ENCODE data around the gene TIMM23. TPM values are rescaled to one million over a fixed set of nuclear protein-coding genes. Genes with fewer than 3 reads are reported as not detected.
"Not testable (repeated sequence)": the region's sequence is repeated elsewhere in the genome, so short reads cannot be mapped to it uniquely, and the experiment has no call there.

Gene TIMM23, protein sequence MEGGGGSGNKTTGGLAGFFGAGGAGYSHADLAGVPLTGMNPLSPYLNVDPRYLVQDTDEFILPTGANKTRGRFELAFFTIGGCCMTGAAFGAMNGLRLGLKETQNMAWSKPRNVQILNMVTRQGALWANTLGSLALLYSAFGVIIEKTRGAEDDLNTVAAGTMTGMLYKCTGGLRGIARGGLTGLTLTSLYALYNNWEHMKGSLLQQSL
- 178 and 222 TPM in 2 replicates for total RNA-seq (2014; rRNA removed; shearing (Covaris generic))

- DNase-seq (ENCODE audit: low spot score): peak; percentile 83
- in situ Hi-C loops (cut with HindIII; ENCODE audit: low sequenced_read_pairs): not testable (repeated sequence)
These were observed at the start of gene TIMM23 for GRCh38 chr10:45972106-45972812. Gene TIMM23, plus strand, starts transcription at chr10:45972489. Its CDS starts 136 bp downstream, at chr10:45972625.

- DNase-seq (ENCODE audit: low spot score); in situ Hi-C loops (cut with HindIII; ENCODE audit: low sequenced_read_pairs): not testable (repeated sequence)
These were observed 45.5 kb upstream of the TIMM23 start for GRCh38 chr10:45926790-45927189.

DNA sequence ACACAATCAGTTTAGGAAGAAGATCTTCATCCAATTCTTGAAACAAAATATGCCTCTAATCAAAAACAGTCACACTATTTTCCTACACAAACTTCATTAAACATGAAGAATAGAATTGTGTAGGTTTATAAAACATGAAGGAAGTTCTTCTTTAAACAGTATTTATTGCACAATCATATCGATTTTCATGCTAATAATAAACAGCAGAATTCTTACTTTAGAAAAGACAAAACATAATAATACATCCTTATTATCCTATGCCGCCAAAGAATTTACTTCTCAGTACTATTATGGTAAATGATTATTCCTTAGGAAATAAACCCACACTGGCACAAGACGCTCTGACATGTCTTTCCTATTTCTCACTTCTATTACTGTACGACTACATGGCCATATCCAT is 41.0 kb upstream of the TIMM23 start:
- in situ Hi-C loops (cut with HindIII; ENCODE audit: low sequenced_read_pairs); DNase-seq (ENCODE audit: low spot score): not testable (repeated sequence)

GRCh38 chr10:45934788-45935187 is 37.5 kb upstream of the TIMM23 start:
- in situ Hi-C loops (cut with HindIII; ENCODE audit: low sequenced_read_pairs); DNase-seq (ENCODE audit: low spot score): not testable (repeated sequence)

DNA sequence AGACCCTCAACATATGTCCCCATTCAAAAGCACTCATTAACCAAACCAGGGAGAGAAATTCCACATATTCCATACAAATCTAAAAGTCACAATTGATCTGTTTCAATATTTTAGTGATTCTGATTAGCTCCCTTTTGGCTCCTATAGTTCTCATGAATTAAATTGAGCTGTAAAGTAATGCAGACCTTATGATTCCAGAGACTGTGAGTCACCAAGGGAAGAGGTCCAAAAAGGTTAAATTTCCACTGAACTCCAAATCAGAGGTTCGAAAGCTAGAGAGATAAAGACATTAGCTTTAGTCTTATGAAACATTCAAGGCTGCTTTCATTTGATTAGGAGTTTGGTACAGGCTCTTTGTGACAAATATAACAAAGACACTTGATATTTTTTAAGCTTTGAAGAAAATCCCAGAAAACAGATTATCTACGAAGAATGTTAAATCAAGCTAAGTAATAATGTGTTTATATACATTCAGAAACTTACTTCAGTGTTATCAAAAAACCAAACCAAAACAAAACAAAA is 33.1 kb upstream of the TIMM23 start:
- DNase-seq (ENCODE audit: low spot score); in situ Hi-C loops (cut with HindIII; ENCODE audit: low sequenced_read_pairs): not testable (repeated sequence)

GRCh38 chr10:45941196-45941595 is 31.1 kb upstream of the TIMM23 start:
- in situ Hi-C loops (cut with HindIII; ENCODE audit: low sequenced_read_pairs); DNase-seq (ENCODE audit: low spot score): not testable (repeated sequence)

GRCh38 chr10:45945476-45945875 is 26.8 kb upstream of the TIMM23 start:
- in situ Hi-C loops (cut with HindIII; ENCODE audit: low sequenced_read_pairs); DNase-seq (ENCODE audit: low spot score): not testable (repeated sequence)

DNA sequence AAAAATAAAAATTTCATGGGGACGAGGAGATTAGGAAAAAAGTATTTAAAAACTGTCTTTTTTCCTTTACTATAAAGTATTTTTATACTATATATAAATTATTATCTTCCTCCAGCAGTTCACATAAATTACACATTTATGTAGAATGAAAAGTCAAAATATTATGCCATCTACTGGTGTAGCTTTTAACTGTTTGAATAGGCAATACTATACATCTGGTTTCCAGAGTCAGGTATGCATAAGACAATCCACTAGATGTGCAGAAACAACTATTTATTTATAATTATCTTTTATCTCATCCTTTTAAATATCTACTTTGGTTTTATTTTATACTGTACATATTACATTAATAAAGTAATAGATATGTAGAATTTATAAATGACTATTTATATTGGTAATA is 24.9 kb upstream of the TIMM23 start:
- DNase-seq (ENCODE audit: low spot score); in situ Hi-C loops (cut with HindIII; ENCODE audit: low sequenced_read_pairs): not testable (repeated sequence)

DNA sequence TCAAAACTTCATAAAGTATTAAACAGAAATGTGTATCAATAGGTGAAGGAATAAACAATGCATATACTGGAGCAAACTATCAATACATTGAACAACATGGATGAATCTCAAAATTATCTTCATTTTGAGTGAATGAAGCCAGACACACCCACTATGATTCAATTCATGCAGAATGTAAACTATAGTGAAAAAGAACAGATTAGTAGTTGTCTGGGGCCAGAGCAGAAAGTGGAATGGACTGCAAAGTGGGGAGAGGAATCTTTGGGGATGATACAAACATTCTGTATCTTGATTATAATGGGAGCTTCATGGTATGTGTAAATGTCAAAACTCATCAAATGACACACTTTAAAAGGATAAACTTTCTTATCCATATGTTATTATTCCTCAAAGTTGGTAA is 23.5 kb upstream of the TIMM23 start:
- DNase-seq (ENCODE audit: low spot score); in situ Hi-C loops (cut with HindIII; ENCODE audit: low sequenced_read_pairs): not testable (repeated sequence)

DNA sequence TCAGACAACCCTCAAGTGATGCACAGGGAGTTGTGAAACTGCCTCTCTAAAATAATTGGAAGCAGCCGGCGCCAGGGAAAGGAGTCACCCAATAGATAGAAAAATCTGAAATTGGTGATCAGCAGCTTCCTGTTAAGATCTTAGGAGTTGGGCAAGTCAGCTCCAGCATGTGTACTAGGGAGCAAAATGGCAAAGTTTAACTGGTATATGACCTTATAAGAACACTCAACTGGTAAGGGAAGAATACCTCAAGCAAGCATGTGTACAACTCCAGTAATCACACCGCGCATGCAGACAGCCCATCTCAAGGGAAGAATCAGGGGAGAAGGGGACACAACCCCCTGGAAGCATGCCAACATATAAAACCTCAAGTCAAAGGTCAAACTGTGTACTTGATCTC is 17.9 kb upstream of the TIMM23 start:
- DNase-seq (ENCODE audit: low spot score); in situ Hi-C loops (cut with HindIII; ENCODE audit: low sequenced_read_pairs): not testable (repeated sequence)

DNA sequence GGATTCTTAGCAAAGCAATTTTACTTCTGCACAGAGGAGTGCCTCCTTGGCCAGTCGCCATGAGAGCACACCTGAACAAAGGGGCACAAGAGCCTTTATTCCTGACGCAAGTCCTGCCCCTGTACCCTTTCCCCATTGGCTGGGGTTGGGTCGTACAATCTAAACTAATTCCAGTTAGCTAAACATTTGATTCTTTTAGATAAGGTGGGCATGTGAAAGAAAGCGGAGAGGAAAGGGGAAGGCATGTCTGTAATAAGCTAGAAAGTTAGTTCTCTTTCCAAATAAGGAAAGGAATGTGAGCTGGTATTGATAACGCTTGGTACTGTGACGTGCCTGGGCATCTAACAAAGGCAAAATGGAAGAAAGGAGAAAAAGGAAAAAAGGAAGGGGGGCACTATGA is 15.7 kb upstream of the TIMM23 start:
- DNase-seq (ENCODE audit: low spot score); in situ Hi-C loops (cut with HindIII; ENCODE audit: low sequenced_read_pairs): not testable (repeated sequence)

- in situ Hi-C loops (cut with HindIII; ENCODE audit: low sequenced_read_pairs); DNase-seq (ENCODE audit: low spot score): not testable (repeated sequence)
These were observed 14.4 kb upstream of the TIMM23 start for GRCh38 chr10:45957928-45958327.

DNA sequence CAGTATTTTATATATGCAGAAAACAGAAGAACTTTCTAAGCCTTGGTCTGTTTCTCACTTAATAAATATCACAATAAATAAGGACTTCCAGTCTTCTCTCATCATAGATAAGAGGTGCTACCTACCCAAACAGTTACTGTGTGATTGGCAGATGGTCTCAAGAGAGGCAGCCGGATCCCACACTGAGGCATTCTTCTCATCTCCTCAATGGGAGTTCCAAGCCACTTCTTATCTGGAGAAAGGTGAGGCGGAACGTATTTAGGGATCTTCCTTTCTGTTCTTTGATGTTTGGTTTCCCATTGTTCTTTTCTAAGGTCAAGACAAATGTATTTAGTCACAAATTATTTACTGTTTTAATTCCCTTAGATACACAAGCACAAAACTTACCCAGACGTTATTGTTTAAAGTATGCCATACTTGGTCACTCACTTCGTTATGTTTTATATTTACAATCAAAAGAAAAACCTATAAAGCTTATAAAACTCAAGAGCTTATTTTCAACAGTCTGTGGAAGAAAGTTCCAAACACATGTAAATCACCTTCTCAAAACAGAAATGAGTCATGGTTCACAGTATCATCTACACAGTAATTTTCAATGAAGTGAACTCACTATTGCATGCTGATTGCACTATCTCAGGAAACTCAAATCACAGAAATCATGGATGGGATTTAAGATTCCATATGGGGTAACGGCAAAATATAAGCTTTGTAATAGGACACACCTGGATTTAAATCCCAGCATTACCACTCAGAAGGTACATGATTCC is 9.4 kb upstream of the TIMM23 start:
- DNase-seq (ENCODE audit: low spot score); in situ Hi-C loops (cut with HindIII; ENCODE audit: low sequenced_read_pairs): not testable (repeated sequence)

- DNase-seq (ENCODE audit: low spot score); in situ Hi-C loops (cut with HindIII; ENCODE audit: low sequenced_read_pairs): not testable (repeated sequence)
These were observed 1.3 kb upstream of the TIMM23 start for GRCh38 chr10:45971019-45971418.

DNA sequence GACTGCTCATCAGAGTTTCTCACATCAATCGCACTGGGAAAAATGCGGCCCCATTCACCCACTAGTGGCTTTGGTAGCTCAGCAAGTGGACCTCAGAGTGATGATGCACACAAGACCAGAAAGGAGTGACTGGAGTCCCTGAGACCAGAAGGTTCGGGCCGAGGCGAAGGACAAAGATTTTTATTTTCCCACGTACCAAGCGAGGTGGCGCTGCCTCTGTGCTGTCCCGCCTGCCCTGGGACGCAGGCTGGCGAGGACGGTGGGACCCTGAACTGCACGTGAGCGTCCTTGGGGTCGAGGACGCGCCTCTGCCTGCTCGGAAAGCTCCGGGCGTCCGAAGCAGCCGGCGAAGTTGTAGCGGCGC is 565 bp upstream of the TIMM23 start:
- peak; percentile 2 for DNase-seq (ENCODE audit: low spot score)
- in situ Hi-C loops (cut with HindIII; ENCODE audit: low sequenced_read_pairs): not testable (repeated sequence)

GRCh38 chr10:45972813-45973169 is 502 bp downstream of the TIMM23 start:
- peak; percentile 6 for DNase-seq (ENCODE audit: low spot score)
- in situ Hi-C loops (cut with HindIII; ENCODE audit: low sequenced_read_pairs): not testable (repeated sequence)

- in situ Hi-C loops (cut with HindIII; ENCODE audit: low sequenced_read_pairs); DNase-seq (ENCODE audit: low spot score): not testable (repeated sequence)
These were observed 1.8 kb downstream of the TIMM23 start for GRCh38 chr10:45974041-45974440.

DNA sequence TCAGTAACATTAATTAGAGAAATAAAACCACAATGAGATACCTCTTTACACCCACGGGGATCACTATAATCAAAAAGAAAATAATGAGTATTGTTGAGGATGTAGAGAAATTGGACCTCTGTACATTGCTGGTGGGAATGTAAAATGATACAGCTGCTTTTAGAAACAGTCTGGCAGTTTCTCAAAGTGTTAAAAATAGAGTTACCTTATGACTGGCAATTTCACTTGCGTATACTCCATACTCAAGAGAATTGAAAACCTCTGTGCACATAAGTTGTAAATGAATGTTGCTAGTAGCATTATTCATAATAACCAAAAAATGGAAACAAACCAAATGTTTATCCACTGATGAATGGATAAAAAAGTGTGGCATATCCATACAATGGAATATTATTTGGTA is 6.3 kb downstream of the TIMM23 start:
- DNase-seq (ENCODE audit: low spot score); in situ Hi-C loops (cut with HindIII; ENCODE audit: low sequenced_read_pairs): not testable (repeated sequence)

GRCh38 chr10:45981367-45981766 is 9.1 kb downstream of the TIMM23 start:
- DNase-seq (ENCODE audit: low spot score); in situ Hi-C loops (cut with HindIII; ENCODE audit: low sequenced_read_pairs): not testable (repeated sequence)
